ENCODE measurements around the gene CIBAR2.
"Not testable (repeated sequence)": the region's sequence is repeated elsewhere in the genome, so short reads cannot be mapped to it uniquely, and the experiment has no call there.

CIBAR2 gene

DNA sequence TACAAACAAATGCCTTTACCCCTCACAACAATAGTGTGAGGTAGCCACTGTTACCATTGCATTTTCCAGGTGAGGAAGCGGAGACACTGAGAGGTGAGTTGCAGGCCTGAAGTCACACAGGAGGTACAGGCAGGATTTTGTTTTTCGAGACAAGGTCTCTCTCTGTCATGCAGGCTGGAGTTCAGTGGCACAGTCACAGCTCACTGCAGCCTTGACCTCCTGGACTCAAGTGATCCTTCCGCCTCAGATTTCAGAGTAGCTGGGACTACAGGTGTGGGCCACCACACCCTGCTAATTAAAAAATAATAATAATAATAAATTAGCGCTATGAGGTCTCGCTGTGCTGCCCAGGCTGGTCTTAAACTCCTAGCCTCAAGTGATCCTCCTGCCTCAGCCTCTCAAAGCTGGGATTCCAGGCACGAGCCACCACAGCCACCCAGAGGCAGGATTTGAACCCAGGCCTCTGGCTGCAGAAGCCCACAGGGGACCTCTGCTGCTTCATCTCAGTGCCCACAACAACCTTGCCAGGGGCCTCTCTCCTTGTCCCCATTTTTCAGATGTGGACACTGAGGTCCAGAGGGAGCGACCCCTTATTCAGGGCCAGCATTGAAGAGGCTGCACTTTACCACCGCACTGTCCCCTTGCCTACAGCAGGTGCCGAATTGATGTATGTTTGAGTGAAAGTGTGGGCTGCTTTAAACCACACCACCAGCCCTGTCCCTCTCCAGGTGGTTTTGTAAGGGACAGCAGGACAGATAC, 16.0 kb upstream of the CIBAR2 start:
- in situ Hi-C loops (cut with HindIII; ENCODE audit: low sequenced_read_pairs), result no loop called here

DNA sequence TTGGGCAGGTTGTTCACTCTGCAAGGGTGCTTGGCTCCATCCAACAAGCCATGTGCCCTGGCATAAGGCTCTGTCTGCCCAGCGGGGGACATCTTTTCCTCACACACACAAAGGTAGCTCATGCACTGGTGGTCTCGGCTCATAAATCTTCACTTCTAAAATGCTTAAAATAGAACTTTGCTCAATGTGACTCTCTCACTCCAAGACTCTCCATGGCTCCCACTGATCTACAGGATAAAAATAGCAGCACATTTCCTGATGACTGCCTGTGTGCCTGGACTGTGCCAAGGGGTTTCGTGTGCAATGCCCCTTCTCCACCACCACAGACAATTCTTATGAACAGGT, 15.1 kb upstream of the CIBAR2 start:
- in situ Hi-C loops (cut with HindIII; ENCODE audit: low sequenced_read_pairs), result no loop called here

DNA sequence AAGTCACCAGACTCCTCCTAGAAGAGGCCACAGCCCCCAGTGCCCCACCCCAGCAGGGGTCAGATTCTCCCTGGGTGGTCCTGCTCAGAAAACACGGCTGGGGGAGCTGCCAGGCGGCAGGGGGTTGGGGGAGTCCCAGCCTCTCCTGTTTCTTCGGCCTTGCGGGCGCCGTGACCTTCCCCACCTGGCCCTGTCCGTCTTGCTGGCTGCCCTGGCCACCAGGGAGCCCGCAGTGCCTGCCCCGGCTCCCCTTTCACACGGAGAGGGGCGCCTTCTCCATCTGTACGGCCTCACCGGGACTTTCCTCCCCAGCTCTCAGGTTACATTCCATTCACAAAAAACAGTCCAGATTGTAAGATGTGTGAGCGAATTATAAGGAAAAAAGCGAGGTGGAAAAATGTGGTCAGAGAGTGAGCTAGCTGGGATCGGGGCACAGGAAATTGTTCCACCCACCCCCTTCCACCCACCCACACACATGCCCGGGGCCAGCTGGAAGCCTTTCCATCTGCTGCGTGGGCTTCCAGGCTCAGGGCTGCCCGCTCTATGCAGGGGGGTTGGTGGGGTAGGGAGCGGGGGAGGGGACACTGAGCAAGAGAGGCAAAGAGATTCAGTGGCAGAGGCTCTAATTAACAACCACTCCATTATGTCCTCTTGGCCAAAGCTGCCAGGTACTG, 14.6 kb upstream of the CIBAR2 start:
- in situ Hi-C loops (cut with HindIII; ENCODE audit: low sequenced_read_pairs), result no loop called here

DNA sequence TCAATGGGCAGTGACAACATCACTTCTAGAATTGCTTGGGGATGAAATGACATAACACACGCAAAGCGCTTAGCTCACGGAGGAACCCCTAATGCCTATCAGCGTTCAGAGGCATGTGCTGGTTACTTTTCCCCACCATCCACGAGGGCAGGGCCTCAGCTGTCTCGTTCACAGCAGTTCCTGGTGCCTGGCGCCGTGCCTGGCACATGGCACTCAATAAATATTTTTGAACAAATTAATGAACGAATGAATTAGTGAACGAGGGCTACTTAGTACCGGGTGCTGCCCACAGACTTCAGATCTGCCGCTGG, 14.1 kb upstream of the CIBAR2 start:
- in situ Hi-C loops (cut with HindIII; ENCODE audit: low sequenced_read_pairs), result no loop called here

DNA sequence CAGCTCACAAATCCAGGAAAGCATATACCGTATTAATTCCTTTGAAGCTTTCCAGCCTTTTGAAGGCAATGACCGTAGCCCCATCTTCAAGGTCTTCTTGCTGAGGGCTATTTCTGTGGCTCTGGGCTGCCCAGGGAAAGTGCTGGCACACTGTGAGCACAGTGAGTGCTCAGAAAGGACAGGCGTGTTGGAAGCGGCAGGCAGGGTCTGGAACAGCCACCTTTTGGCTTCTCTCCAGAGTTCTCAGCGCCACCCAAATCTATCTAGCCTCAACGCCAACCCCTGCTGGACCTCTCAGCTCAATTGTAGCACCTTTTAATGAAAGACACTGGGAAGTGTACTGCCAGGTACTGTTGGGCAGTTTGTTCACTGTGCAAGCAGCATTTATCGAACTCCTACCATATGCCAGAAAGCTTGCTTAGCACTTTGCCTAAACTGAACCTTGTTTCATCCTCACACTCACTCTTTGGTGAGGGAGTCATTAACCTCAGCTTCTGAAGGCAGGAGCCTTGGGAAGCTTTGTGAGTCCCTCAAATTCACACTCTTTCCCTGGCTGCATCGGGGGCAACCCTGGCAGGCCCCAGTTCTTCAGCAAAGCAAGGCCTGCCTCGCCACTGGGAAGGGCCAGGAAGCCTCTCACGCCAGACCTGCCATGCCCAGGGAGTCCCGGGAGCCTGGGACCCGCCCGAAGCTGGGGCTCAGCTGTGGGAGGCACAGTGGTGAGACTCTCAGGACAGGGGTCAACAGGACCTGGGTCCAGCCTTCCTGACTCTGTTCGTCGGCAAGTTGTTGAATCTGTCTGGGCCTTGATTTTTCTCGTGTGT, 13.5 kb upstream of the CIBAR2 start:
- in situ Hi-C loops (cut with HindIII; ENCODE audit: low sequenced_read_pairs), result no loop called here

DNA sequence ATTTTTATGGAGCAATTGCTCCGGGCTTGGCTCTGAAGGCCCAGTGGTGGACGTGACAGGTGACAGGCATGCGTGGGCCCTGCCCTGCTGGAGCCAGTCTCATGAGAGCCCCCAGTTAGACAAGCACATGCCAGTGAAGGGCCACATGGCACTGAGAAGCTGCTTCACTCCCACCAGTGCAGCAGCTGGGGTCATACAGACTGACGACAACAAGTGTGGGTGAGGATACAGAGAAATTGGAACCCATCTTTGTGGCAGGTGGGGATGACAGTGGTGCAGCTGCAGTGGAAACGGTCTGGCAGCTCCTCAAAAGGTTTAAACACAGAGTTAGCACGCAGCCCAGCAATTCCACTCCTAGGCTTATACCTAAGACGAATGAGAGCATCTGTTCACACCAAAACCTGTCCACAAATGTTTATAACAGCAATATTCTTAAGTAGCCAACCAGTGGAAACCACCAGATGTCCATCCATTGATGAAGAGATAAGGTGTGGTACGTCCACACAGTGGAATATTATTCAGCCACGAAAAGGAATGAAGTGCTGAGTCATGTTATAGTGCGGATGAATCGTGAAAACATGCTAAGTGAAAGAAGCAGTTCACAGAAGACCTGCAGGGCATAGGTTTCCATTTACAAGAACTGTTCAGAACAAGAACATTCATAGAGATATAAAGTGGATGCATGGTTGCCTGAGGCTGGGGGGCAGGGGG, 12.5 kb upstream of the CIBAR2 start:
- in situ Hi-C loops (cut with HindIII; ENCODE audit: low sequenced_read_pairs), result no loop called here

DNA sequence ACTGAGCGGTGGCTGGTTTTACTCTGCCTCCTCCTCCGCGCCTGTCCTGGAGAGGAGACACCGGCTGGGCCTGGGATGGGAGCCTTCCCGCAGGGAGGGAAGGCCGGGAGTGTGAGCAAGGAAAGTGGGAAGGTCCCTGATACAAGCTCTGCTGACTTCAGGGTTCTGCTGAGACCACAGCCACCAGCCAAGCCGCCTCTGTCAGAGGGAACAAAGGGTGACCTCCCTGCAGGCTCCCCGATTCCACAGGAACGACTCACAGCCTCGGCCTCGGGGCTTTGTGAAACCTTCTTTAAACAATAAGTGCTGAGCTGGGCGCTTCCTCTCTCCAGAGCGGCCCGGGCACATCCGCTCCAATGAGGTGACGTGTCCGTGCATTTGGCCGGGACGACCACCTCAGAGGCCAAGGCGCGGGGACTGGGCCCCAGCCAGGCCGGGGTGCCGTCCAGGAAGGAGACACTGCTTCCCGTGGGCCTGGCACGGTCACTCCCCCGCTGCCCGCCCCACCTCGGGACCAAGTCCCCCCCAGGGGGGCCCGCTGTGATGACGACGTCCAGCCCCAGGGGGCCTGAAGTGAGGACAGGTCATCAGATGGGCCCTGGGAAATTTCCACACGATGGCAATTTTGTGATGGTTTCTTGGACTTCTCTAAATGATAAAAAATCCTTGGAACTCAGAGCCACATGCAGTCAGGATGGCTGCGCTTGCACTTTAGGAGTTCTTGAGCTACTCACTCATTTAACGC, 11.8 kb upstream of the CIBAR2 start:
- in situ Hi-C loops (cut with HindIII; ENCODE audit: low sequenced_read_pairs), result no loop called here

DNA sequence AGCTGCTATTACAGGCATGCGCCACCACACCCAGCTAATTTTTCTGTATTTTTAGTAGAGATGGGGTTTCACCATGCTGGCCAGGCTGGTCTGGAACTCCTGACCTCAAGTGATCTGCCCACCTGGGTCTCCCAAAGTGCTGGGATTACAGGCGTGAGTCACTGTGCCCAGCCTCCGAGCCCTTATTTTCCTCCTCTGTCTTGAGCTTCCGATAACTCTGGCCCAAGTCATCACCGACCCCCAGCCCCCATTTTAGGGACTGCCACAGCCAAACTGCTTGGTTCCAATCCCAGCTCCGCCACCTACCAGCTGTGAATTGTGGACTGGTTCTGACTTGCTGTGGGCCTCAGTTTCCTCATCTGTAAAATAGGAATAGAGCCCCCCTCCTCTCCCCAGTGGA, 11.2 kb upstream of the CIBAR2 start:
- in situ Hi-C loops (cut with HindIII; ENCODE audit: low sequenced_read_pairs), result not testable (repeated sequence)

DNA sequence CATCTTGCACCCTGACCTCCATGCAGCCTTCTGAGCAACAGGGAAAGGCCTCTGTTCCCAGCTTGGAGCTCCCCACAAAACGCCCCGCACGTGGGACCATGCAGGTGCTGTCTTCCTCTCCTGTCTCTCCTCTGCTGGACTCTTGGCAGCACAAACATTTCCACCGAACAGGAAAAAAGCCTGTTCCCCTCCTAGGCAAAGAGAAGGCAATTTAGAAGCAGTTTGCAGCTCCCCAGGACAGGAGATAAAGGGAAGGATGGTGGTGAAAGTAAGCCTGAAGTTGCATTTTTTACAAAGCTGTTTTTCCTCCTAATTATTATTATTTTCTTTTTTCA, 7.7 kb upstream of the CIBAR2 start:
- in situ Hi-C loops (cut with HindIII; ENCODE audit: low sequenced_read_pairs), result no loop called here

DNA sequence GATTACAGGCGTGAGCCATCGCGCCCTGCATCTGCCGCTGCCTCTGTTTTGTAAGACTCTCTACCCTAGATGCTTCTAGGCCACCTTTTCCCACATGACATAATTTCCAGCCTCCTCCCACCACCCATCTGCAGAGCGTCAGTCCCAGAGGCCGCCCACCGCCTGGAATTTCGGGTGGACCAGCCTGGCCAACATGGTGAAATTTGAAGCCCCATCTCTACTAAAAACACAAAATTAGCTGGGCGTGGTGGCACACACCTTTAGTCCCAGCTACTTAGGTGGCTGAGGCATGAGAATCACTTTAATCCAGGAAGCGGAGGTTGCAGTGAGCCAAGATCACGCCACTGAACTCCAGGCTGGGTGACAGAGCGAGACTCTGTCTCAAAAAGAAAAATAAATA, 5.1 kb upstream of the CIBAR2 start:
- in situ Hi-C loops (cut with HindIII; ENCODE audit: low sequenced_read_pairs), result no loop called here

DNA sequence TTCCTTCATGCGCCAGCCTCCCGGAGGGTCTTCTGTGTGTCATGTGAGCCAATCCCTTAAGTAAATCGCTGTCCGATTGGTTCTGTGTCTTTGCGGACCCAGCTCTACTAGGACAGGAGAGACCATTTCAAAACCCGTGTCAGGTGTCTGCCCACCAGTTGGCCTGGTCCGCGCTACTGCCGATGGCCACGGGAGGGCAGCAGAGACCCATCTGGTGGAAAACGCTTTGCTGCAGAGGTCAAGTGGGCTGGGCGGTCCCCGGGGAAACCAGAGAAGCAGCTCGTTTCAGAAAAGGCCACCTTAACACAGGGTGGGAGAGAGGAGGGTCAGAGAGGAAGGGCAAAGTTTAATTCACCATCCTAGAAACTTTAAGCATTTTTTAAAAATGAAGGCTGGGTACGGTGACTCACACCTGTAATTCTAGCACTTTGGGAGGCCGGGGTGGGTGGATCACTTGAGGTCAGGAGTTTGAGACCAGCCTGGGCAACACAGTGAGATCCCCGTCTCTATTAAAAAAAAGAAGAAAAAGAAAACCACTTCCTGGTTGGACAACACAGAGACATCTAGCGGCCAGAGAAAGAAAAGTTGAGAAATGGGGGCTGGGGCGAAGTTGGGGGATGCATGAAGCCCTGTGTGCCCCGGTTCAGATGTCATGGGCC, 2.8 kb upstream of the CIBAR2 start:
- in situ Hi-C loops (cut with HindIII; ENCODE audit: low sequenced_read_pairs), result no loop called here

DNA sequence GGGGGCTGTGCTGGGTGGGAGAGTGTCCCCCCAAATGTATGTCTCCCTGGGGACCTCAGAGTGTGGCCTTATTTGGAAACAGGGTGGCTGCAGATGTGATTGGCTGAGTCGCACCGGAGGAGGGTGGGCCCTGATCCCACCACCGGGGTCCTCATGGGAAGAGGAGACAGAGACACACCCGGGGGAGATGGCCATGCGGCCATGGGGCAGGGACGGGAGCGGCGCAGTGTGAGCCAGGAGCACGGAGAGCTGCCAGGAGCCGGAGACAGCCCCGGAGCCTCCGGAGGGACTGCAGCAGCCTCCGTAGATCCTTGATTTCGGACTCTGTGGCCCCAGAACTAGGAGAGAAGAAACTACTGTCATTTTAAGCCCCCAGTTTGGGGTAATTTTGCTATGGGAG, 1.6 kb upstream of the CIBAR2 start:
- in situ Hi-C loops (cut with HindIII; ENCODE audit: low sequenced_read_pairs), result no loop called here

DNA sequence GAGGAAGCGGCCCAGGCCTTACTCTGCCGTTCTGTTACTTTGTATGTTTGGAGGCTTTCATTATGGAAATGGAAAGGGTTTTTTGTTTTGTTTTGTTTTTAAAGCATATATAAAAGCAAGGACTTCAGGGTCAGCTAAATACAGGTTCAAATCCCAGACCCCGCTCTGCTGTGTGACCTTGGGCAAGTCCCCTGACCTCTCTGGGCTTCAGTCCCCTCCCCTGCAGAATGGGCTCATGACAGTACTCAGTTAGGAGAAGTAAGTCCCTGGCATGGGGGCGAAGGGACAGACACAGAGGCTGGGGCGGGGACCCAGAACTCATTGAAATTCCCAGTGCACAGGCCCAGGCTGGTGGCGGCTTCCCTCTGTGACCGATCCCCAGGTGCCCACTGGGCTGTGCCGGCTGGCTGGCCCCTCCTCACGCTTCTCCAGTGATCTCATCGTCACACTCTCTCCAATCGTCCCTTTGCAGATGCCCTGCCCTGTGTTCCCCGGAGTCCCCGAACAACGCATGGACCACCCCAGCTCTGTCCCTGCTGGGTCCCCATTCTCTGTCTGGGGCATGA, 979 bp upstream of the CIBAR2 start:
- in situ Hi-C loops (cut with HindIII; ENCODE audit: low sequenced_read_pairs), result no loop called here

DNA sequence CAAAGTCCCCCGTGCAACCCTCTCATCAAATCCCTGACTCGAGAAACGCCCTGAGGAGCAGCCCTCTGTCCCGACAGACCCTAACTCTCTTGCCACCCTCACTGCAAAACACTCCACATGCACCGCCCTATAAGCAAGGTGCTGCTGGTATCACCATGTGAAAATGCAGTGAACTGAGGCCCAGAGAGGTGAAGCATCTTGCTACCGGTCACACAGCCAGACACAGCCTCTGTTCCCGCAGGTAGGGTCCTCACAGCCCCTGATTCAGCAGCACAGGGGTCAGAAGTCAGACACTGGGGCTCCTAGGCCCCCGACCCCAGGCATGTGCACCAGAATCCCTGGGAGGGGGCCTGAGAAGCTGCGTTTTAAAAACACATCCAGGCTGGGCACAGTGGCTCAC, 1.1 kb downstream of the CIBAR2 start:
- in situ Hi-C loops (cut with HindIII; ENCODE audit: low sequenced_read_pairs), result no loop called here

DNA sequence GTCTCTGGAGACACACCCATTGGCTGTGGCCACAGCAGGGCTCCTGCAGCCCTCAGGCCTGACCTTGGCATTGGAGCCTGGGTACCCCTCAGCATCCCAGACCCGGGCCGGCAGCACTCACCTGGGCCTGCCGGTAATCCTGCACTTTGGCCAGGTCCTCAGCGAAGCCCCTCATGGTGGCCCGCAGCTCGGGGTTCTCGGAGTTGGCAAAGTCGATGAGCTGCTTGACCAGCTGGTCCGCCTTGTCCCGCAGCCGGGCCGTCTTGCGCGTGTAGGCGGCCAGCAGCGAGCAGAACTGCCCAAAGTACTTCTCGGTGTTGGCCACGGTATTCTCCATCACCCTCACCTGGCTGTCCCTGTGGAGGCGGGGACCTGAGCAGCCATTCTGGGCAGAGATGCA, 2.2 kb downstream of the CIBAR2 start:
- in situ Hi-C loops (cut with HindIII; ENCODE audit: low sequenced_read_pairs), result no loop called here

DNA sequence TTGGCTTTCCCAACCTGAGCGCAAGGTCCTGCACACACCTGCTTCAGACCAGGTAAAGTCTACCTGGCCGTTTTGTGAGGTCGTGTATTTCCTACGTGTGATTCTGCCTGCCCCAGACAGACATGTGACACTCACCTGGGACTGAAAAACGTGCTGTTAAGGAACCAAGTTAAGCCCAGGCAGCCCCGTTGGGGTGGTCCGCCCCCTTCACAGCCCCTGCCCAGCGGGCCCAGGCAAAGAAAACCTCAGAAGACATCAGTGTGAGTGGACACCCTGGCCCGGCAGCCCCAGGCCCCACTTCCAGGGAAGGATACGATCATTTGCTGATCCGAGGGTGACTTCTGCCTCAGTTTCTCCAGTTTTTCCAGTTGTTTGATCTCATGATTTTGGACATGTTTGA, 4.7 kb downstream of the CIBAR2 start:
- in situ Hi-C loops (cut with HindIII; ENCODE audit: low sequenced_read_pairs), result no loop called here

DNA sequence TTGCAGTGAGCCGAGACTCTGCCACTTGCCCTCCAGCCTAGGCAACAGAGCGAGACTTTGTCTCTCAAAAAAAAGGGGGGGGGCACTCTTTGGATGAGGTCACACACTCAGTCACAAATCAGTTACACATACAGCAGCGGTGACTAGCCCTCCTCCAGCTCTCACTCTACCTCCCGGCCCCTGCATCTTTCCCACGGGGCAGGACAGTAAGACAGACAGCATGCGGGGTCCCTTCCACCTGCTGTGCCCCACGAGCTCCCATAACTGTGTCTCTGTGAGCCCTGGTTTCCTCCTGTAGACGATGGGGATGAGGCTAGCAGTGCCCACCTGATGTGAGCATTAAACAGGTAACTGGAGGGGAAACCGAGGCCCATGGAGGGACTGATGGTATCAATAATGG, 5.2 kb downstream of the CIBAR2 start:
- in situ Hi-C loops (cut with HindIII; ENCODE audit: low sequenced_read_pairs), result no loop called here

DNA sequence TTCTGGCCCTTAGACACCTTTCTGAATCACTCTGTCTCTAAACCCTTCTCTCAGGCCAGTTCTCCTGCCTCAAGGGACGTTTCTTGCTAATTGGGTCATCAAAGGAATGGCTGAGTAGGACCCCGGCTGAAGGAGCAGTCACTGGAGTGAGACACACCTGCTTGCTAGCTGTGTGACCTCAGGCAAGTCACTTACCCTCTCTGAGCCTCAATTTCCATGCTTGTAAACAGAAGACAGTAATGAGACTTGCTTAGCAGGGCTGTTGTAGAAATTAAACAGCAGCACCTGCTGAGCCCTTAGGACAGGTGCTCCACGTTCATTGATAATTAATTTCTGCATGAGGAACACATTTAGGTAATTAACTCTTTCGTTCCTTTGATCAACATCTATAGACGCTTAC, 6.8 kb downstream of the CIBAR2 start:
- in situ Hi-C loops (cut with HindIII; ENCODE audit: low sequenced_read_pairs), result no loop called here

DNA sequence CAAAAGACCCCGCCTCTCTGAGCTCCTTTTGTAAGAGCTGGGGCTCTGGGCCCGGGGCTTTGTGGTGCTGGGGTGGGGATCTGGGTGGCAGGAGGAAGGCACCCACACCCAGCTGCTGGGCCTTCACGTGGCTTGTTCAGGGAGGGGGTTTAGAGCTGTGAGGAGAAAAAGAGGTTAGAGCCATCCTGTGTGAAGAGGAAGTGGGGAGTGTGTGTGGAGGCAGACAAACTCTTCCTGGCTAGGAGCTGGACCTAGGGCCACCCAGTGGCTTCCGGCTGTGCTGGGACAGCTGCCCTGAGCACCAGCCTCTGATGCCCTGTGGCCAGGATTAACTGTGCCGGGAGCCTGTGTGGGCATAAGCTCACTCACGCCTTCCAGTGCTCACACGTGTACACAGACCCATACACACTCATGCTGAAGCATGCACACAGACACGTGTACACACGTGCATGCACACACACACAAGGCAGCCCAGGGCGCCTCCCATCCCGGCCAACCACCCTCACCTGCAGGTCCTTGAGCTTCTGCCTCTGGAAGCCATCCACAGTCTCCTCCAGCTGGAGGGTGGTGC, 7.4 kb downstream of the CIBAR2 start:
- in situ Hi-C loops (cut with HindIII; ENCODE audit: low sequenced_read_pairs), result no loop called here

DNA sequence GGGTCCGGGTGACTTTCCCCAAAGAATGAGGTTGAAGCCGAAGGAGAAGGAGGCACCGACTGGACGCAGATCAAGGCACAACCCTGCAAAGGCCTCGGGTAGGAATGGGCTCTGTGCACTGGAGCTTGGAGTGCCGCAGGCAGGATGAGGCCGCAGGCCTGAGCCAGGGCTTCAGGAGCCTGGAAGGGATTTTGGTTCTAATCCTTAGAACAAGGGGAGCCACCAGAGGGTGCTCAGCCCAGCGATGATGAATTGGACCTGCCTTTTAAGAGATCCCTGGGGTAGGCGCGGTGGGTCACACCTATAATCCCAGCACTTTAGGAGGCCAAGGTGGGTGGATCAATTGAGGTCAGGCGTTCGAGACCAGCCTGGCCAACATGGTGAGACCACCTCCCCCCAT, 8.1 kb downstream of the CIBAR2 start:
- in situ Hi-C loops (cut with HindIII; ENCODE audit: low sequenced_read_pairs), result no loop called here
